B cell (primary cell): ENCODE measurements around the gene MYO1B. TPM values are rescaled to one million over a fixed set of nuclear protein-coding genes. Genes with fewer than 3 reads are reported as not detected.
A peak's percentile ranks its signal among the peaks of the same experiment; 100 is the strongest.

Source experiments
- ATAC-seq: fragments of 200-7000 bp; cut with Tn5 transposase; one replicate; pipeline ENCODE4 v1.10.0; 2021; ENCODE audit warnings: low read depth, mild to moderate bottlenecking, moderate number of reproducible peaks, moderate library complexity
- CTCF ChIA-PET: fragments of 350-600 bp; sonication (Branson Sonifier 250); formaldehyde crosslinking; loops from one replicate; lab custom pipeline; 2021; ENCODE audit warnings: antibody characterized with exemption, inconsistent platforms; lab: Charles Lee
- POLR2A ChIA-PET: fragments of 350-600 bp; sonication (Branson Sonifier 250); formaldehyde crosslinking; loops from one replicate; lab custom pipeline; 2021; ENCODE audit warnings: antibody characterized with exemption; lab: Charles Lee
- DNase-seq: peaks from one replicate; pipeline ENCODE4 v3.0.0; 2013
- H2AFZ ChIP-seq: 2 replicates; pipeline ENCODE4 v1.6.1; 2012; ENCODE audit warnings: mild to moderate bottlenecking, low read depth, low read length; ENCODE audit not compliant: insufficient read depth, poor library complexity, severe bottlenecking
- H3K27ac ChIP-seq, 2 donors: 1 replicate in 1 of 2; 2 replicates in 1 of 2; pipeline ENCODE4 v1.5.1; 2012 to 2013; ENCODE audit warnings: low read length in 2 of 2, mild to moderate bottlenecking in 2 of 2, moderate library complexity in 1 of 2
- H3K27me3 ChIP-seq, 4 experiments: fragments of 200-600 bp in 1 of 4; sonication (generic) in 1 of 4; replicated peaks in 1 of 4; 1 replicate in 2 of 4; 2 replicates in 2 of 4; pipeline versions ENCODE4 v1.6.1 to v1.7.0; 2013 to 2016; ENCODE audit warnings: low read length in 3 of 4, mild to moderate bottlenecking in 2 of 4, mixed read lengths in 1 of 4, moderate library complexity in 1 of 4; ENCODE audit not compliant: insufficient read depth in 4 of 4, control insufficient read depth in 3 of 4; ENCODE audit errors: control extremely low read depth in 1 of 4
- H3K36me3 ChIP-seq, 2 experiments: replicated peaks in 1 of 2; 1 replicate in 1 of 2; 2 replicates in 1 of 2; pipeline versions ENCODE4 v1.6.1 to v1.7.1; 2013; ENCODE audit warnings: low read length in 1 of 2; ENCODE audit not compliant: insufficient read depth in 2 of 2, control insufficient read depth in 1 of 2; ENCODE audit errors: control extremely low read depth in 1 of 2, extremely low read depth in 1 of 2
- H3K4me1 ChIP-seq, 2 donors: fragments of 200-600 bp in 1 of 2; sonication (generic) in 1 of 2; 1 replicate in 1 of 2; 2 replicates in 1 of 2; pipeline versions ENCODE4 v1.5.1 to v1.6.1; 2013 to 2017; ENCODE audit warnings: low read length in 2 of 2; ENCODE audit not compliant: control insufficient read depth in 2 of 2, insufficient read depth in 2 of 2
- H3K4me2 ChIP-seq: replicated peaks from 2 replicates; pipeline ENCODE3; 2012; ENCODE audit warnings: mild to moderate bottlenecking, low read depth, low read length; ENCODE audit not compliant: poor library complexity, severe bottlenecking
- H3K4me3 ChIP-seq, 5 experiments: fragments of 200-600 bp in 1 of 5; sonication (generic) in 1 of 5; 1 replicate in 3 of 5; 2 replicates in 2 of 5; pipeline versions ENCODE4 v1.5.1 to v1.7.0; 2011 to 2016; ENCODE audit warnings: low read length in 4 of 5, mild to moderate bottlenecking in 4 of 5, low read depth in 2 of 5, control low read depth in 1 of 5, moderate library complexity in 1 of 5; ENCODE audit not compliant: insufficient read depth in 1 of 5; ENCODE audit errors: control extremely low read depth in 1 of 5, extremely low read depth in 1 of 5
- H3K79me2 ChIP-seq: fragments of 200-600 bp; sonication (generic); one replicate; pipeline ENCODE4 v1.6.0; 2016; ENCODE audit warnings: low read length; ENCODE audit not compliant: control insufficient read depth, insufficient read depth
- H3K9ac ChIP-seq: fragments of 200-600 bp; sonication (generic); 2 replicates; pipeline ENCODE4 v1.6.1; 2017; ENCODE audit warnings: mild to moderate bottlenecking, low read length, moderate library complexity
- H3K9me3 ChIP-seq, 3 donors: one replicate each; pipeline versions ENCODE4 v1.6.1 to v1.7.1; 2013; ENCODE audit warnings: low read length in 2 of 3; ENCODE audit not compliant: control insufficient read depth in 2 of 3, insufficient read depth in 1 of 3; ENCODE audit errors: control extremely low read depth in 1 of 3
- H4K20me1 ChIP-seq: 2 replicates; pipeline ENCODE4 v1.6.0; 2012; ENCODE audit warnings: mild to moderate bottlenecking, low read length; ENCODE audit not compliant: insufficient read depth, control insufficient read depth, poor library complexity, severe bottlenecking
- H3K27ac Mint-ChIP-seq: one replicate; pipeline ENCODE4 v1.8.0; 2021; ENCODE audit warnings: mixed read lengths
- H3K27me3 Mint-ChIP-seq: one replicate; pipeline ENCODE4 v1.8.0; 2021; ENCODE audit warnings: mixed read lengths
- H3K4me1 Mint-ChIP-seq: one replicate; pipeline ENCODE4 v1.8.0; 2021; ENCODE audit warnings: mixed read lengths
- H3K4me3 Mint-ChIP-seq: one replicate; pipeline ENCODE4 v1.8.0; 2021; ENCODE audit warnings: mixed read lengths
- H3K9me3 Mint-ChIP-seq: one replicate; pipeline ENCODE4 v1.8.0; 2022; ENCODE audit warnings: mixed read lengths; ENCODE audit not compliant: insufficient read depth
- EZH2 ChIP-seq: IDR thresholded peaks from 2 replicates; pipeline ENCODE4 v1.6.1; 2012; ENCODE audit warnings: borderline replicate concordance, low read depth, mild to moderate bottlenecking, moderate library complexity, low read length; ENCODE audit not compliant: insufficient read depth, poor library complexity, severe bottlenecking
- WGBS: methylation state at CpG from one replicate; pipeline ENCODE4 v1.1.5; 2013; ENCODE audit warnings: missing lambda C conversion rate; ENCODE audit not compliant: insufficient coverage; 5-methylcytosine and 5-hydroxymethylcytosine counted together
- intact Hi-C: fragments of 100-400 bp; cut with micrococcal nuclease; formaldehyde crosslinking; loops from one replicate; pipeline ENCODE4 v1.10.0; 2022
- polyA plus RNA-seq: library from polyadenylated mRNA; depleted of rRNA; stranded (reverse); fragments of >200 nt; gene quantifications from 2 replicates; pipeline ENCODE4 v1.2.3, GENCODE V29; 2012
- total RNA-seq, 2 donors: library from RNA; stranded (reverse); fragments of 120-200 nt in 1 of 2; gene quantifications; 1 replicate in 1 of 2; 2 replicates in 1 of 2; pipeline versions ENCODE4 v1.2.3 to v1.2.4, GENCODE V29; 2013 to 2022
- TF ChIP-seq, protein P1 (sequence below): fragments of 200-600 bp; IDR thresholded peaks from one replicate; pipeline ENCODE4 v1.8.0; 2022; ENCODE audit warnings: antibody characterized with exemption, mild to moderate bottlenecking

MYO1B gene
- total and polyA plus RNA-seq, 2 donors (not counting 1 experiment from before 2014, with no cell fraction given), result 0.67 to 4.4 TPM

DNA sequence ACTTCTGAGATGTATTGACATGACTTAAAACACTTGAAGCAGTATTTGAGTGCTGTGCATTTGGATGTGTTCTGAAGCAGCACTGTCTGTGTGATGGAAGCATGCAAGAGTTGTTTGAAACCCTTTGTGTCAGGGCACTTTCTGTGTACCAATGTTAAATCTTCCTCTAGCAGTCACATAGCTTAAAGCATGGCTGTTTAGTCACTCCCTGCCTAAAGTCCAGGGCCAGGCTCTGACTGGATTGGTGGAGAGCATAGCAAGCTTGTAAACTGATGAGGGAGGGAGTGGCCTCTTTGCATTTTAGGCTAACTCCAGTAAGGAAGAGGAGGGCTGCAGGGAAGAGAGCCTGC is 73.5 kb downstream of the MYO1B start:
- intact Hi-C loops, result no loop called here
- Histone ChIP-seq H3K27me3 (no peaks in the 10 kb centered on the region), H3K79me2 (peaks cover 23% of the 10 kb centered on the region), H2AFZ (peak overlapping the region; percentile 55), H3K36me3 (no peaks in the 10 kb centered on the region), H3K4me2 (peak overlapping the region; percentile 23), H3K9me3 (no peaks in the 10 kb centered on the region), H3K4me3 (no peak overlapping the region), H3K4me1 (peaks cover 68 to 80% of the 10 kb centered on the region in 2 donors), H3K9ac (peak overlapping the region; percentile 10), H3K27ac (no peak overlapping the region), H4K20me1 (no peaks in the 10 kb centered on the region)
- TF ChIP-seq, protein P1, sequence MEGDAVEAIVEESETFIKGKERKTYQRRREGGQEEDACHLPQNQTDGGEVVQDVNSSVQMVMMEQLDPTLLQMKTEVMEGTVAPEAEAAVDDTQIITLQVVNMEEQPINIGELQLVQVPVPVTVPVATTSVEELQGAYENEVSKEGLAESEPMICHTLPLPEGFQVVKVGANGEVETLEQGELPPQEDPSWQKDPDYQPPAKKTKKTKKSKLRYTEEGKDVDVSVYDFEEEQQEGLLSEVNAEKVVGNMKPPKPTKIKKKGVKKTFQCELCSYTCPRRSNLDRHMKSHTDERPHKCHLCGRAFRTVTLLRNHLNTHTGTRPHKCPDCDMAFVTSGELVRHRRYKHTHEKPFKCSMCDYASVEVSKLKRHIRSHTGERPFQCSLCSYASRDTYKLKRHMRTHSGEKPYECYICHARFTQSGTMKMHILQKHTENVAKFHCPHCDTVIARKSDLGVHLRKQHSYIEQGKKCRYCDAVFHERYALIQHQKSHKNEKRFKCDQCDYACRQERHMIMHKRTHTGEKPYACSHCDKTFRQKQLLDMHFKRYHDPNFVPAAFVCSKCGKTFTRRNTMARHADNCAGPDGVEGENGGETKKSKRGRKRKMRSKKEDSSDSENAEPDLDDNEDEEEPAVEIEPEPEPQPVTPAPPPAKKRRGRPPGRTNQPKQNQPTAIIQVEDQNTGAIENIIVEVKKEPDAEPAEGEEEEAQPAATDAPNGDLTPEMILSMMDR, result no peak
- no peak for TF ChIP-seq EZH2
- Mint-ChIP-seq H3K27me3 (no peaks in the 10 kb centered on the region), H3K9me3 (no peaks in the 10 kb centered on the region), H3K27ac (no peak overlapping the region), H3K4me3 (no peak overlapping the region), H3K4me1 (peaks cover 76% of the 10 kb centered on the region)
- DNase-seq (no peak), ATAC-seq (no peak)
- ChIA-PET POLR2A (no interaction called here), CTCF (no interaction called here)

GRCh38 chr2:191319186-191319585 is 74.0 kb downstream of the MYO1B start:
- Histone ChIP-seq H3K36me3 (no peaks in the 10 kb centered on the region), H3K27me3 (no peaks in the 10 kb centered on the region), H3K4me3 (no peak overlapping the region), H3K4me2 (peak overlapping the region; percentile 23), H3K4me1 (peaks cover 68 to 79% of the 10 kb centered on the region in 2 donors), H2AFZ (no peak overlapping the region), H3K9ac (no peak overlapping the region), H3K9me3 (peaks cover 0 to under 1% (median 0%) of the 10 kb centered on the region in 3 donors), H3K27ac (no peak overlapping the region), H4K20me1 (no peaks in the 10 kb centered on the region), H3K79me2 (peaks cover 23% of the 10 kb centered on the region)
- Mint-ChIP-seq H3K27me3 (no peaks in the 10 kb centered on the region), H3K9me3 (no peaks in the 10 kb centered on the region), H3K4me1 (peaks cover 75% of the 10 kb centered on the region), H3K27ac (no peak overlapping the region), H3K4me3 (no peak overlapping the region)
- intact Hi-C loops, result no loop called here
- WGBS, result no CpG with 5 or more reads among the region's 2 CpGs
- ATAC-seq, result no peak
- ChIA-PET POLR2A (no interaction called here), CTCF (no interaction called here)
- TF ChIP-seq, protein P1, result no peak
- TF ChIP-seq EZH2, result no peak
- no peak for DNase-seq
